Body of pancreas (tissue), 4 donors: ENCODE data around the gene SLC12A3. TPM values are rescaled to one million over a fixed set of nuclear protein-coding genes. Genes with fewer than 3 reads are reported as not detected.

ENCODE experiments used
- ATAC-seq: fragments of 150-250 bp; one replicate; pipeline ENCODE4 v1.9.1; 2016
- DNase-seq, 4 donors: peaks; one replicate each; pipeline ENCODE4 v3.0.0-alpha.2; 2019
- H3K27ac ChIP-seq, 4 donors: fragments of 200-600 bp; sonication (generic); 1 replicate in 3 of 4; 2 replicates in 1 of 4; pipeline versions ENCODE4 v1.5.1 to v1.6.1; 2016 to 2019; ENCODE audit warnings: mild to moderate bottlenecking in 1 of 4, mixed read lengths in 1 of 4, moderate library complexity in 1 of 4
- H3K27me3 ChIP-seq, 2 donors: fragments of 200-600 bp; sonication (generic); one replicate each; pipeline ENCODE4 v1.6.0; 2016; ENCODE audit warnings: mild to moderate bottlenecking in 1 of 2
- H3K36me3 ChIP-seq, 2 donors: fragments of 200-600 bp; sonication (generic); replicated peaks in 1 of 2; 2 replicates each; pipeline ENCODE4 v1.5.1; 2016; ENCODE audit warnings: low read depth in 2 of 2; ENCODE audit not compliant: insufficient read depth in 1 of 2
- H3K4me1 ChIP-seq: fragments of 200-600 bp; sonication (generic); one replicate; pipeline ENCODE4 v1.6.0; 2016
- H3K4me3 ChIP-seq, 2 donors: fragments of 200-600 bp; sonication (generic); 1 replicate in 1 of 2; 2 replicates in 1 of 2; pipeline ENCODE4 v1.5.1; 2016 to 2019
- H3K9me3 ChIP-seq, 3 donors: fragments of 200-600 bp; sonication (generic); 1 replicate in 2 of 3; 2 replicates in 1 of 3; pipeline ENCODE4 v1.5.1; 2016
- POLR2A ChIP-seq, 3 donors: fragments of 450-650 bp; IDR thresholded peaks; one replicate each; pipeline ENCODE4 v1.6.1; 2016; ENCODE audit warnings: antibody characterized with exemption in 3 of 3, mild to moderate bottlenecking in 2 of 3
- WGBS, 2 donors: methylation state at CpG; one replicate each; pipeline ENCODE4 v1.1.5; 2017; 5-methylcytosine and 5-hydroxymethylcytosine counted together
- intact Hi-C: fragments of 100-400 bp; cut with DNase I; formaldehyde crosslinking; loops from one replicate; pipeline ENCODE4 v1.15.1; 2023
- total RNA-seq, 2 donors: library from RNA; depleted of rRNA; stranded (reverse); fragments of >200 nt; gene quantifications; one replicate each; pipeline ENCODE4 v1.1.0, GENCODE V29; 2016
- TF ChIP-seq, protein P1 (sequence below), 7 experiments: fragments of 450-650 bp in 4 of 7; fragments of 200-600 bp in 3 of 7; sonication (generic) in 3 of 7; IDR thresholded peaks; one replicate each; pipeline ENCODE4 v1.5.1; 2016 to 2019; ENCODE audit warnings: antibody characterized with exemption in 7 of 7

SLC12A3 gene
- total RNA-seq, 2 donors from 2014 or later, result not detected

DNA sequence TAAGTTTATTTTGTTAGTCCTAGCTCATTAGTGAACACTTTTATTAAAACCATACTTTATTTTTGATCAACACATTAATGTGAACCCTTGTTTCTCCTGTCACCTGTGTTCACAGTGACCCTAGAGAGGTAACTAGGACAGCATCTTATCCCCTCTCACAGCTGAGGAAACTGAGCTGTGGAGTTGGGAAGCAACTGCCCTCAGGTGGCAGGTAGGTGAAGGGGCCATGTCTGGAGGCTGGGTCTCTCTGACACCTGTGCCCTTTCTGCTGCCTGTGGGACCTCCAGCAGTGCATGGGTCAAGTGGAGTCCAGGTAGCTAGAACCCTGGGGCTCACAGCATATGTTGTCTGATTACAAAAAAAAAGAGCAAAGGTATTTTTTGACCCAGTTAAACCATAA lies 22.9 kb upstream of the SLC12A3 start:
- no peaks in the 10 kb centered on the region for H3K27me3 ChIP-seq
- ATAC-seq (no peak), DNase-seq (no peak)
- no peak overlapping the region for H3K27ac ChIP-seq
- TF ChIP-seq, protein P1, sequence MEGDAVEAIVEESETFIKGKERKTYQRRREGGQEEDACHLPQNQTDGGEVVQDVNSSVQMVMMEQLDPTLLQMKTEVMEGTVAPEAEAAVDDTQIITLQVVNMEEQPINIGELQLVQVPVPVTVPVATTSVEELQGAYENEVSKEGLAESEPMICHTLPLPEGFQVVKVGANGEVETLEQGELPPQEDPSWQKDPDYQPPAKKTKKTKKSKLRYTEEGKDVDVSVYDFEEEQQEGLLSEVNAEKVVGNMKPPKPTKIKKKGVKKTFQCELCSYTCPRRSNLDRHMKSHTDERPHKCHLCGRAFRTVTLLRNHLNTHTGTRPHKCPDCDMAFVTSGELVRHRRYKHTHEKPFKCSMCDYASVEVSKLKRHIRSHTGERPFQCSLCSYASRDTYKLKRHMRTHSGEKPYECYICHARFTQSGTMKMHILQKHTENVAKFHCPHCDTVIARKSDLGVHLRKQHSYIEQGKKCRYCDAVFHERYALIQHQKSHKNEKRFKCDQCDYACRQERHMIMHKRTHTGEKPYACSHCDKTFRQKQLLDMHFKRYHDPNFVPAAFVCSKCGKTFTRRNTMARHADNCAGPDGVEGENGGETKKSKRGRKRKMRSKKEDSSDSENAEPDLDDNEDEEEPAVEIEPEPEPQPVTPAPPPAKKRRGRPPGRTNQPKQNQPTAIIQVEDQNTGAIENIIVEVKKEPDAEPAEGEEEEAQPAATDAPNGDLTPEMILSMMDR (IDR thresholded peaks at IDR 0.05), result no peak
- TF ChIP-seq POLR2A (IDR thresholded peaks at IDR 0.05), result no peak
- peaks cover under 1% of the 10 kb centered on the region for H3K4me1 ChIP-seq
- H3K4me3 ChIP-seq, result no peak overlapping the region
- intact Hi-C loops, result no loop called here
- H3K9me3 ChIP-seq, result no peaks in the 10 kb centered on the region
- peaks cover 0 to 4% of the 10 kb centered on the region in 2 donors for H3K36me3 ChIP-seq

DNA sequence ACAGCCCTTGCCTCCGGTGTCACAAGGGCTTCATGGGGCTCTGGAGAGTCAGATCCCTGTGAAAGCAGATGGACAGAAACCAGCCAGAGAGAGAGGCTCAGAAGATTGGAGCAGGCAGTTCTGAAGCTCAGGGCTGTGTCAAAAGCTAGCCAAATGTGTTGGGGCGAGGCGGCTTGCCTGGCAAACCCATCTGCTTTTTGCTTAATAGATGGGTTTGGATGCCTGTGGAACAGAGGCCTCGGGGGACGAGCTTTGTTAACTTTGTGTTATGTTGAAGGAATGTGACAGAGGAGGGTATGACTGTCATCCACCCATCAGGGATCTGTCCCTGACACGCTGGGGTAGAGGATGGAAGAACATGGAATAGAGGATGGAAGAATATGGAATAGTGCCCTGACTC lies 21.0 kb upstream of the SLC12A3 start:
- WGBS, 2 donors, result 93 to 97% methylated on average over 6 of the region's 6 CpGs
- no peaks in the 10 kb centered on the region for H3K27me3 ChIP-seq
- TF ChIP-seq POLR2A (IDR thresholded peaks at IDR 0.05), result no peak
- H3K4me1 ChIP-seq, result peaks cover 20% of the 10 kb centered on the region
- DNase-seq (no peak), ATAC-seq (no peak)
- H3K4me3 ChIP-seq, result no peak overlapping the region
- H3K36me3 ChIP-seq, result peaks cover 0 to 4% of the 10 kb centered on the region in 2 donors
- intact Hi-C loops, result no loop called here
- H3K27ac ChIP-seq, result no peak overlapping the region
- H3K9me3 ChIP-seq, result no peaks in the 10 kb centered on the region

DNA sequence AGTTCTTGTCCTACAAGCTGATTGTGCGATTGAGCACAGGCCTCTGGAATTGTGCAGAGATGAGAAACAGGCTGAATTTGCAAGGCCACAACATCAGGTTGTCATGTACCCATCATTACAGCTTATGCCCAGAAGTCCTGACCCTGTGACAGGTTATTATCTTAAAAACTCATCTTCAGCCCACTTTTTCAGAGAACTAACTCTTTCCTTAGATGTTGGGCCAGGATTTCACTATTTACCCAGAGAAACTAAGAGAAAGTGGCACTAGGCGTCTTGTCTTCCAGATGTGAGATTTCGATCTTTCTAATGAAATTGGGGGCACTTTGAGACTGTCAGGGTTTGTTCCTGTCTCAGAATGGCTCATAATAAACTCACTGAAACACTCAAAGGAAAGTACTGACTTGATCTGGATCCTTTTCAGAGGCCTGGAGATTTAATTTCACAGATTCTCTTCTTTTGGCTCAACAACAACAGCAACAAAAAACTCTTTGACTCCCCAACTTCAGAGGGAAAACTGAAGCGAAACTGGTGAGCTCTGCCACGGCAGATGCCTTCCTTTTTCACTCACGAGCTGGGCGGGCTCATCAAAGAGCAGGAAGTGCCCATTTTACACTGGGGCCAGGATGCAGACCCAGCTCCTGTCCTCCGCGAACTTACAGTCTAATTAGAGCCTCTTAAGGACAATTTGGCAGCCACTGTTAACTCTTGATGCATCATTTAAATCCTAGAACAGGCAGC lies 17.7 kb upstream of the SLC12A3 start:
- Histone ChIP-seq H3K27ac (peak overlapping the region in 3 of 4 donors; percentile 68 to 82 (median 78)), H3K36me3 (no peaks in the 10 kb centered on the region), H3K4me3 (no peak overlapping the region), H3K4me1 (peaks cover 41% of the 10 kb centered on the region), H3K9me3 (no peaks in the 10 kb centered on the region), H3K27me3 (no peaks in the 10 kb centered on the region)
- ATAC-seq (no peak), DNase-seq (no peak)
- intact Hi-C loops, result no loop called here
- 74 to 82% methylated on average over 9 of the region's 9 CpGs for WGBS, 2 donors
- no peak for TF ChIP-seq POLR2A (IDR thresholded peaks at IDR 0.05)
- TF ChIP-seq, protein P1 (IDR thresholded peaks at IDR 0.05), result no peak

DNA sequence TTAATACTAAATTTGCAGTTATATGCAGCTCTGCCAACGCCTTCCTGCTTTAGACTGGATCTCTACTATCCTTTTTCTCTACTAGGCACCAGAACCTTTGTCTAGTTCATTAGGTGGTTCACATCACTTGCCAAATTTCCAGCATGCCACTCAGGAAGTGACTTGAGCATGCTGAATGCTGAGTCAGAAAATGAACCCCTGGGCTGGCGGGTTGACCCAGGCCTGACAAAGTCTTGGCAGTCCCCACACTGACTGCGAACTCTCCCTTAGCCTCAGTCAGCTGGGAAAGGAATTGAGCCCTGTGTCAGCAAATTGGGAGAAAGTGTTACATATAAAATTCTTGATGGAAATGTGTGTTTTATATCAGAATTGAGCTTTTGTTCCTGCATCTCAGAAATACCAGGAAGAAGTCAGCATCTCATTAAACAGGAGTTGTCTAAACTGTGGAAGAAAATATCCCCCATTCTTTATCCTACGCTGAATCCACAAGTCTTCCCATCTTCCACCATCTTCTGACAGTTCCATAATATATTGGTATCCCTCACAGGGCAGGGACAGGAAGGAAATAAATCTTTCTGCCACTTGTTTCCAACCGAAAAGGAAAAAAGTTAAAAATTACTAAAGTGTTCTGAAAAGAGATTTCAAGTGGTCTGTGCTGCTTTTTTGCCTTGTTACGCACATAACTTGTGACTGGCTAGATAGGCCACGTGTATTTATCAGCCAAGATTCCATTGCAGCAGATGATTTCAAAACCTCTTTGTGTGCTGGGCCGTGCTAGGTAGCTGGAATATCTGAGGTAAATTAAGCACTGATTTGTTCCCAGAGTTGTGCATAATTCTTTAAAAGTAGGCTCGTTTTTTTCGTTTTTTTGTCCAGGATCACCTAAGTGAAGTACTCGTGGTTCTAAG lies 16.7 kb upstream of the SLC12A3 start:
- Histone ChIP-seq H3K4me1 (peaks cover 45% of the 10 kb centered on the region), H3K27me3 (no peaks in the 10 kb centered on the region), H3K9me3 (no peaks in the 10 kb centered on the region), H3K27ac (peak overlapping the region; percentile 48 to 82 (median 73)), H3K36me3 (no peaks in the 10 kb centered on the region), H3K4me3 (no peak overlapping the region)
- TF ChIP-seq, protein P1 (IDR thresholded peaks at IDR 0.05), result no peak
- peak in 2 of 3 donors; percentile 16 to 34 for TF ChIP-seq POLR2A (IDR thresholded peaks at IDR 0.05)
- DNase-seq, result peak in 3 of 4 donors; percentile 49 to 60 (median 56)
- intact Hi-C loops, result no loop called here
- 40 to 42% methylated on average over 11 of the region's 11 CpGs for WGBS, 2 donors
- peak; percentile 47 for ATAC-seq

DNA sequence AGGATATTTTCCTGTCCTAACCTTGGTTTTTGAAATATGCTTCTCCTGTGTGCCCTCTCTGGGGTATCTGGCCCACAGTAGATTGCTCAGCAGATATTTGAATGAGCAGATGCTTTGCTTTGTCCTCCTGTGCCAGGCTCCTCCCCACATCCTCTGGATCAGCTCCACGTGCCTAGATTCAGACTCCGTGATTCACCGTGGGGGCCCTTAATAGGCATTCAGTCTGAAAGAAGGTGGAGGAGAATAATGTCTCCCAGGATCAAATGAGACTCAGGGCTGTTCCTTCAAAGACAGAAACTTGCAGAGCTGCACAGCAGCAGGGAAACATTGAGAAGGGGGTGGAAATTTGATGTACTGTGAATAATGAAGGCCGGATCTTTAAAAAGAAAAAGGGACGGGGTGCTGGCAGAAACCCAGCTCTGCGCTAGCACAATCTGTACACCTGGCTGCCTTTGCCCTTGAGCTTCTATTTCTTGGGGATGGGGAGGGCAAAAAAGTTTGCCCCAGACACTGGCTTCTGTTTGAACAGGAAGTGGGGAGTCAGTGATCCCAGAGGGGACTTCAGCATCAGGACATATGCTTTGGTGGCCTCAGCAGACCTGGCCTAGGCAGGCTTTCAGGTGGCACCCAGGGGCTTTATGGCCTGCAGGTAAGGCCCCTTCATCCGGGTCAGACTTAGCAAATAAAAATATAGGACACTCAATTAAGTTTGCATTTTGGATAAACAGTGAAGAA lies 15.9 kb upstream of the SLC12A3 start:
- TF ChIP-seq, protein P1 (IDR thresholded peaks at IDR 0.05), result no peak
- no peak for TF ChIP-seq POLR2A (IDR thresholded peaks at IDR 0.05)
- peaks cover 45% of the 10 kb centered on the region for H3K4me1 ChIP-seq
- no peaks in the 10 kb centered on the region for H3K36me3 ChIP-seq
- no peaks in the 10 kb centered on the region for H3K9me3 ChIP-seq
- DNase-seq, result no peak
- intact Hi-C loops, result no loop called here
- no peak for ATAC-seq
- no peaks in the 10 kb centered on the region for H3K27me3 ChIP-seq
- H3K27ac ChIP-seq, result peak overlapping the region; percentile 48 to 82 (median 73)
- WGBS, 2 donors, result 25 to 30% methylated on average over 4 to 7 of the region's 7 CpGs
- no peak overlapping the region for H3K4me3 ChIP-seq
